Neural cell (in vitro differentiated cells): ENCODE measurements around the gene PCOLCE2. TPM values are rescaled to one million over a fixed set of nuclear protein-coding genes. Genes with fewer than 3 reads are reported as not detected.

Experiments
- H2AFZ ChIP-seq: fragments of 200-600, 300-800 bp; sonication (generic), shearing (Covaris generic); 2 replicates; pipeline ENCODE4 v1.6.0; 2014; ENCODE audit warnings: low read depth, mild to moderate bottlenecking, antibody characterized with exemption, low read length, moderate library complexity
- H3F3A ChIP-seq: fragments of 200-600 bp; shearing (Covaris generic); 2 replicates; pipeline ENCODE4 v1.6.1; 2016; ENCODE audit warnings: mild to moderate bottlenecking, moderate library complexity, mixed read lengths, antibody characterized with exemption, low read length; ENCODE audit not compliant: insufficient read depth, poor library complexity, severe bottlenecking
- H3K27ac ChIP-seq: fragments of 200-600, 300-800 bp; sonication (generic), shearing (Covaris generic); 2 replicates; pipeline ENCODE4 v1.5.1; 2014; ENCODE audit warnings: mild to moderate bottlenecking, low read length, moderate library complexity
- H3K27me3 ChIP-seq: fragments of 300-800, 200-600 bp; sonication (generic), shearing (Covaris generic); 2 replicates; pipeline ENCODE4 v1.6.0; 2014; ENCODE audit warnings: mild to moderate bottlenecking, low read depth, low read length, moderate library complexity; ENCODE audit not compliant: insufficient read depth
- H3K36me3 ChIP-seq: fragments of 300-800, 200-600 bp; sonication (generic), shearing (Covaris generic); 2 replicates; pipeline ENCODE4 v1.5.1; 2014; ENCODE audit warnings: mild to moderate bottlenecking, antibody characterized with exemption, low read length, moderate library complexity; ENCODE audit not compliant: insufficient read depth
- H3K4me2 ChIP-seq: fragments of 300-800, 200-600 bp; sonication (generic), shearing (Covaris generic); 2 replicates; pipeline ENCODE4 v1.6.0; 2014; ENCODE audit warnings: mild to moderate bottlenecking, low read length
- H3K4me3 ChIP-seq: fragments of 300-800, 200-600 bp; sonication (generic), shearing (Covaris generic); 2 replicates; pipeline ENCODE4 v1.5.1; 2014; ENCODE audit warnings: mild to moderate bottlenecking, low read length, moderate library complexity
- H3K79me2 ChIP-seq: fragments of 200-600 bp; shearing (Covaris generic); replicated peaks from 2 replicates; pipeline ENCODE4 v1.6.0; 2014; ENCODE audit warnings: mild to moderate bottlenecking, low read length, moderate library complexity; ENCODE audit not compliant: insufficient read depth
- H3K9ac ChIP-seq: fragments of 300-800, 200-600 bp; sonication (generic), shearing (Covaris generic); 2 replicates; pipeline ENCODE4 v1.6.1; 2016; ENCODE audit warnings: mild to moderate bottlenecking, low read length, mixed read lengths
- H3K9me2 ChIP-seq: fragments of 200-600 bp; shearing (Covaris generic); 2 replicates; pipeline ENCODE4 v1.6.1; 2016; ENCODE audit warnings: mild to moderate bottlenecking, low read length, mixed read lengths; ENCODE audit not compliant: insufficient read depth
- H3K9me3 ChIP-seq: fragments of 200-600, 300-800 bp; sonication (generic), shearing (Covaris generic); 2 replicates; pipeline ENCODE4 v1.6.1; 2016; ENCODE audit warnings: mild to moderate bottlenecking, mixed run types, low read length, moderate library complexity, mixed read lengths
- H4K20me1 ChIP-seq: fragments of 200-600 bp; shearing (Covaris generic); 2 replicates; pipeline ENCODE4 v1.6.1; 2016; ENCODE audit warnings: mild to moderate bottlenecking, mixed run types; ENCODE audit not compliant: insufficient read depth
- CTCF ChIP-seq: fragments of 450-650 bp; IDR thresholded peaks from 2 replicates; pipeline ENCODE4 v1.5.1; 2014; ENCODE audit warnings: antibody characterized with exemption, mild to moderate bottlenecking, moderate library complexity; ENCODE audit not compliant: poor library complexity, severe bottlenecking
- EP300 ChIP-seq: fragments of 450-650 bp; conservative IDR thresholded peaks from 2 replicates; pipeline ENCODE4 v1.6.1; 2014; ENCODE audit warnings: antibody characterized with exemption, mild to moderate bottlenecking, moderate library complexity; ENCODE audit not compliant: poor library complexity, severe bottlenecking
- EZH2 ChIP-seq: fragments of 200-600, 300-800 bp; shearing (Covaris generic), sonication (generic); IDR thresholded peaks from 2 replicates; pipeline ENCODE4 v1.6.1; 2014; ENCODE audit warnings: antibody characterized with exemption, low read length, borderline replicate concordance, mild to moderate bottlenecking; ENCODE audit not compliant: insufficient read depth, poor library complexity, severe bottlenecking
- MXI1 ChIP-seq: fragments of 450-650 bp; conservative IDR thresholded peaks from 2 replicates; pipeline ENCODE4 v1.6.1; 2014; ENCODE audit warnings: antibody characterized with exemption, mild to moderate bottlenecking; ENCODE audit not compliant: poor library complexity, severe bottlenecking
- POLR2AphosphoS5 ChIP-seq: IDR thresholded peaks from 2 replicates; pipeline ENCODE4 v1.6.1; 2012
- RAD21 ChIP-seq: fragments of 450-650 bp; conservative IDR thresholded peaks from 2 replicates; pipeline ENCODE4 v1.6.1; 2014; ENCODE audit warnings: antibody characterized with exemption, mild to moderate bottlenecking, moderate library complexity
- SMC3 ChIP-seq: fragments of 450-650 bp; conservative IDR thresholded peaks from 2 replicates; pipeline ENCODE4 v1.6.1; 2014; ENCODE audit warnings: antibody characterized with exemption, mild to moderate bottlenecking, moderate library complexity; ENCODE audit not compliant: poor library complexity
- TAF1 ChIP-seq: IDR thresholded peaks from 2 replicates; pipeline ENCODE4 v1.6.1; 2012; ENCODE audit warnings: low read depth
- polyA plus RNA-seq: library from polyadenylated mRNA; depleted of rRNA; stranded (reverse); fragments of >200 nt; gene quantifications from 2 replicates; pipeline ENCODE4 v1.2.3, GENCODE V29; 2014
- TF ChIP-seq, protein P1 (sequence below): IDR thresholded peaks from 2 replicates; pipeline ENCODE4 v1.6.1; 2012; ENCODE audit warnings: borderline replicate concordance

Gene PCOLCE2
- polyA plus RNA-seq, 1 donor from 2014 or later = 29.2 TPM

DNA sequence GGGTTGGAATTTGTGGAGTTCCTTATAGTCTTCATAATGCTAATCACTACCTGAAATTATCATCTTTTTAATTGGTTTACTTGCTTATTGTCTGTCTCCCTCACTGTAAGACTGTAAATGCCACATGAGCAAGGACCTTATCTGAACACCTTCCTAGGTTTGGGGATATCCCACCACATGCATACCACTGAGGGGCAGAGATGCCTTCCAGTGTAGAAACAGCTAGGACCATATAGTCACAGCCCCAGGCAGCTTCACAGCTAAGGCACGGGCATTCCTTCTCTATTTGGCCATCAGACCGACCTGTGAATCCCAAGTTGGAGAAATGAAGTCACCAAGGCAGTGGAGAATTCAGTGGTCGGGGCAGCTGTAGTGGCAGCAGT is 46.0 kb upstream of the PCOLCE2 start:
- no peaks in the 10 kb centered on the region for H3K79me2 ChIP-seq
- no peaks in the 10 kb centered on the region for H3K9me3 ChIP-seq
- H3K36me3 ChIP-seq = no peaks in the 10 kb centered on the region
- H4K20me1 ChIP-seq = no peaks in the 10 kb centered on the region
- H3K27me3 ChIP-seq = no peaks in the 10 kb centered on the region
- TF ChIP-seq, protein P1, sequence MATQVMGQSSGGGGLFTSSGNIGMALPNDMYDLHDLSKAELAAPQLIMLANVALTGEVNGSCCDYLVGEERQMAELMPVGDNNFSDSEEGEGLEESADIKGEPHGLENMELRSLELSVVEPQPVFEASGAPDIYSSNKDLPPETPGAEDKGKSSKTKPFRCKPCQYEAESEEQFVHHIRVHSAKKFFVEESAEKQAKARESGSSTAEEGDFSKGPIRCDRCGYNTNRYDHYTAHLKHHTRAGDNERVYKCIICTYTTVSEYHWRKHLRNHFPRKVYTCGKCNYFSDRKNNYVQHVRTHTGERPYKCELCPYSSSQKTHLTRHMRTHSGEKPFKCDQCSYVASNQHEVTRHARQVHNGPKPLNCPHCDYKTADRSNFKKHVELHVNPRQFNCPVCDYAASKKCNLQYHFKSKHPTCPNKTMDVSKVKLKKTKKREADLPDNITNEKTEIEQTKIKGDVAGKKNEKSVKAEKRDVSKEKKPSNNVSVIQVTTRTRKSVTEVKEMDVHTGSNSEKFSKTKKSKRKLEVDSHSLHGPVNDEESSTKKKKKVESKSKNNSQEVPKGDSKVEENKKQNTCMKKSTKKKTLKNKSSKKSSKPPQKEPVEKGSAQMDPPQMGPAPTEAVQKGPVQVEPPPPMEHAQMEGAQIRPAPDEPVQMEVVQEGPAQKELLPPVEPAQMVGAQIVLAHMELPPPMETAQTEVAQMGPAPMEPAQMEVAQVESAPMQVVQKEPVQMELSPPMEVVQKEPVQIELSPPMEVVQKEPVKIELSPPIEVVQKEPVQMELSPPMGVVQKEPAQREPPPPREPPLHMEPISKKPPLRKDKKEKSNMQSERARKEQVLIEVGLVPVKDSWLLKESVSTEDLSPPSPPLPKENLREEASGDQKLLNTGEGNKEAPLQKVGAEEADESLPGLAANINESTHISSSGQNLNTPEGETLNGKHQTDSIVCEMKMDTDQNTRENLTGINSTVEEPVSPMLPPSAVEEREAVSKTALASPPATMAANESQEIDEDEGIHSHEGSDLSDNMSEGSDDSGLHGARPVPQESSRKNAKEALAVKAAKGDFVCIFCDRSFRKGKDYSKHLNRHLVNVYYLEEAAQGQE = no peak
- no peak for TF ChIP-seq MXI1
- no peak for TF ChIP-seq CTCF
- no peak for TF ChIP-seq EZH2
- no peak for TF ChIP-seq EP300
- no peak for TF ChIP-seq SMC3
- no peak for TF ChIP-seq TAF1
- TF ChIP-seq RAD21 = no peak
- no peak for TF ChIP-seq POLR2AphosphoS5
- no peak overlapping the region for H3K9ac ChIP-seq
- H3K27ac ChIP-seq = no peak overlapping the region
- no peak overlapping the region for H2AFZ ChIP-seq
- no peaks in the 10 kb centered on the region for H3F3A ChIP-seq
- H3K4me2 ChIP-seq = no peak overlapping the region
- no peaks in the 10 kb centered on the region for H3K9me2 ChIP-seq
- H3K4me3 ChIP-seq = no peak overlapping the region

DNA sequence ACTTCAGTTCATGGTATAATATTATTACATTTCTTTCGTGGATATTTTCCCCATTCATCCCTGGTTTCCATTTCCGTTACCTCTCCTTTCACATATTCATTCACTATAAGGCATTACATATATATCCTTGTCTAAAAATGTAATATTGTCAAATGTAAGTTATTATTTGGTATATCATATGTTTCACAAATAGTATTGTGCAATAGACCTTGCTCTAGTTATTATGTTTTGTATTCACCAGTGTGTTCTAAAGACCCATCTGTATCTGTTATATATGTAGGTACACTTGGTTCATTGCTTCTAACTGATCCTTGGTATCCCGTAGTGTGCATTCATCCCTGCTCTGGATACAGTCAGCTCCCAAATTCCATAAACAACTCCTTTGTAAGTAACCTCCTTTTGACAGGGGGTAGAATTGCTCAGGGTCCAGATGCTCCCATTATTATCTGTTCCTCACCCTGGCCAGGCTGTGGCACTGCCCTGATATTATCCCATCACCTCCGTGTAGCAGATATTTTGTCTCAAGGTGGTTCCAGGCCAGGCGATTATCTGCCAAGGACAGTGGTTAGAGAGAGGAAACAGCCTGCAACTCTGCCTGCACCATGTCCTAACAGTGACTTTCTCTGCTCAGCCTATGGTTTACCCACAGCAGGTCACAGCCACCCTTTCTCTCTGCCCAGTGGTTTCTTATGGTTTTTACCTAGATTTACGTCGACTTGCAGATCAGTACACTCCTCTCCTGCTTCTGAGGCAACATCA is 45.4 kb upstream of the PCOLCE2 start:
- TF ChIP-seq, protein P1 = no peak
- TF ChIP-seq CTCF (no peak), TAF1 (no peak), SMC3 (no peak), EP300 (no peak)
- H3K9ac ChIP-seq = no peak overlapping the region

More for the DNA sequence above, 45.4 kb upstream of the PCOLCE2 start:
- H3K4me2 ChIP-seq = no peak overlapping the region
- no peaks in the 10 kb centered on the region for H3K27me3 ChIP-seq
- H3K79me2 ChIP-seq = no peaks in the 10 kb centered on the region
- no peak overlapping the region for H2AFZ ChIP-seq
- H3K9me2 ChIP-seq = no peaks in the 10 kb centered on the region
- H3K9me3 ChIP-seq = no peaks in the 10 kb centered on the region
- H3K36me3 ChIP-seq = no peaks in the 10 kb centered on the region
- no peaks in the 10 kb centered on the region for H3F3A ChIP-seq
- no peaks in the 10 kb centered on the region for H4K20me1 ChIP-seq
- no peak overlapping the region for H3K27ac ChIP-seq
- H3K4me3 ChIP-seq = no peak overlapping the region
